PC-3 (cell line): ENCODE results near the gene INO80B. TPM values are rescaled to one million over a fixed set of nuclear protein-coding genes. Genes with fewer than 3 reads are reported as not detected.

Experiments used
- ATAC-seq: fragments of 200-7000 bp; cut with Tn5 transposase; 2 replicates; pipeline ENCODE4 v1.9.1; 2020; ENCODE audit warnings: mild to moderate bottlenecking, moderate library complexity
- BruUV-seq: library from RNA; stranded (reverse); fragments of 400-500 nt; replicated peaks from 2 replicates; lab custom pipeline; 2021; lab: Mats Ljungman, UMichigan
- CTCF ChIA-PET: fragments of 300-600 bp; sonication (Branson Sonifier 250); formaldehyde crosslinking; loops from one replicate; lab custom pipeline; 2022; ENCODE audit warnings: antibody characterized with exemption; lab: Charles Lee
- POLR2A ChIA-PET: fragments of 300-600 bp; sonication (Branson Sonifier 250); formaldehyde crosslinking; loops from one replicate; lab custom pipeline; 2022; ENCODE audit warnings: antibody characterized with exemption; ENCODE audit not compliant: unreplicated experiment; lab: Charles Lee
- DNase-seq: peaks from one replicate; pipeline ENCODE4 v3.0.0-alpha.2; 2015
- H2AFZ ChIP-seq: fragments of 300-600 bp; sonication (generic); 2 replicates; pipeline ENCODE4 v1.6.0; 2016; ENCODE audit warnings: antibody characterized with exemption, low read length
- H3F3A ChIP-seq: fragments of 300-600 bp; sonication (generic); one replicate; pipeline ENCODE4 v1.6.0; 2017; ENCODE audit warnings: antibody characterized with exemption, low read length, control low read depth, mild to moderate bottlenecking; ENCODE audit not compliant: unreplicated experiment
- H3K27ac ChIP-seq: fragments of 300-600 bp; sonication (generic); 2 replicates; pipeline ENCODE4 v1.5.1; 2016; ENCODE audit warnings: mild to moderate bottlenecking, low read length
- H3K27me3 ChIP-seq: fragments of 300-600 bp; sonication (generic); 2 replicates; pipeline ENCODE4 v1.6.1; 2016; ENCODE audit warnings: low read length, mixed read lengths
- H3K36me3 ChIP-seq: fragments of 300-600 bp; sonication (generic); 2 replicates; pipeline ENCODE4 v1.6.1; 2016; ENCODE audit warnings: low read depth, mixed run types, low read length, mixed read lengths
- H3K4me1 ChIP-seq: fragments of 300-600 bp; sonication (generic); 2 replicates; pipeline ENCODE4 v1.5.1; 2016; ENCODE audit warnings: low read length; ENCODE audit not compliant: insufficient read depth
- H3K4me2 ChIP-seq: fragments of 300-600 bp; sonication (generic); 2 replicates; pipeline ENCODE4 v1.6.0; 2016; ENCODE audit warnings: low read length
- H3K4me3 ChIP-seq: fragments of 300-600 bp; sonication (generic); 2 replicates; pipeline ENCODE4 v1.5.1; 2016; ENCODE audit warnings: mild to moderate bottlenecking, low read length, mixed read lengths
- H3K79me2 ChIP-seq: fragments of 300-600 bp; sonication (generic); 2 replicates; pipeline ENCODE4 v1.6.1; 2017; ENCODE audit warnings: low read length, mixed read lengths
- H3K9ac ChIP-seq: fragments of 300-600 bp; sonication (generic); 2 replicates; pipeline ENCODE4 v1.6.0; 2016; ENCODE audit warnings: mild to moderate bottlenecking, low read length
- H3K9me2 ChIP-seq: fragments of 300-600 bp; sonication (generic); replicated peaks from 2 replicates; pipeline ENCODE4 v1.6.1; 2016; ENCODE audit warnings: mixed run types, low read length, mixed read lengths
- H3K9me3 ChIP-seq: fragments of 300-600 bp; sonication (generic); 2 replicates; pipeline ENCODE4 v1.6.1; 2016; ENCODE audit warnings: low read length, mixed read lengths
- H4K20me1 ChIP-seq: fragments of 300-600 bp; sonication (generic); 2 replicates; pipeline ENCODE4 v1.6.1; 2016; ENCODE audit warnings: low read length, mixed read lengths
- EZH2 ChIP-seq: fragments of 300-600 bp; sonication (generic); IDR thresholded peaks from one replicate; pipeline ENCODE4 v1.6.1; 2017; ENCODE audit warnings: antibody characterized with exemption, mild to moderate bottlenecking, low read length; ENCODE audit not compliant: unreplicated experiment
- EZH2phosphoT487 ChIP-seq: fragments of 300-600 bp; sonication (generic); IDR thresholded peaks from 2 replicates; pipeline ENCODE4 v1.6.1; 2018; ENCODE audit warnings: mild to moderate bottlenecking, antibody characterized with exemption, low read length, borderline replicate concordance
- intact Hi-C: fragments of 100-400 bp; cut with micrococcal nuclease; formaldehyde crosslinking; loops from 2 replicates; pipeline ENCODE4 v1.9.0; 2023
- total RNA-seq: library from RNA; depleted of rRNA; stranded (reverse); fragments of >200 nt; gene quantifications from 2 replicates; pipeline ENCODE4 v1.2.3, GENCODE V29; 2014
- TF ChIP-seq, protein P1 (sequence below): fragments of 300-600 bp; sonication (generic); conservative IDR thresholded peaks from 2 replicates; pipeline ENCODE4 v1.5.1; 2017; ENCODE audit warnings: antibody characterized with exemption, low read depth, mild to moderate bottlenecking, low read length

INO80B gene
- total RNA-seq, 1 experiment from 2014 or later = 26.2 TPM

- BruUV-seq = no TSS peak
- peak; percentile 5; the same call in 1 of the 2 replicates for ATAC-seq
- intact Hi-C loops = loop anchor here (1.0 to 2.0 kb wide), 2 partner anchors 14 to 19 kb away; partner anchors contain the start of genes C2orf81 and WDR54
These were observed 15.0 kb upstream of the INO80B start for GRCh38 chr2:74439803-74440377.

GRCh38 chr2:74440378-74441169 is 14.3 kb upstream of the INO80B start:
- Histone ChIP-seq H3K4me3 (peak overlapping the region; percentile 73), H3K27ac (peak overlapping the region; percentile 85), H2AFZ (peak overlapping the region; percentile 85), H3K4me2 (peak overlapping the region; percentile 98), H3K79me2 (peaks cover 62% of the 10 kb centered on the region), H3K9ac (peak overlapping the region; percentile 89), H3F3A (no peaks in the 10 kb centered on the region), H3K4me1 (peaks cover 34% of the 10 kb centered on the region), H3K9me3 (no peaks in the 10 kb centered on the region), H3K36me3 (peaks cover 11% of the 10 kb centered on the region; the same call in 1 of the 2 replicates), H3K27me3 (no peaks in the 10 kb centered on the region), H3K9me2 (no peaks in the 10 kb centered on the region), H4K20me1 (peaks cover 26% of the 10 kb centered on the region)
- DNase-seq (peak; percentile 82), ATAC-seq (peak; percentile 84)
- ChIA-PET POLR2A (interaction anchor here (0.5 to 1.0 kb wide), 8 partner anchors 11 to 50 kb away, joined by 3 to 19 read pairs (median 4); partner anchors contain the start of genes INO80B and WBP1), CTCF (interaction anchor here (0.5 to 0.9 kb wide), 2 partner anchors 26 to 194 kb away, joined by 3 to 10 read pairs; no protein-coding TSS in a partner anchor)
- intact Hi-C loops = loop anchor here (1.0 to 2.0 kb wide), 2 partner anchors 14 to 20 kb away; partner anchors contain the start of genes C2orf81 and WDR54
- TF ChIP-seq EZH2 = no peak
- TF ChIP-seq, protein P1, sequence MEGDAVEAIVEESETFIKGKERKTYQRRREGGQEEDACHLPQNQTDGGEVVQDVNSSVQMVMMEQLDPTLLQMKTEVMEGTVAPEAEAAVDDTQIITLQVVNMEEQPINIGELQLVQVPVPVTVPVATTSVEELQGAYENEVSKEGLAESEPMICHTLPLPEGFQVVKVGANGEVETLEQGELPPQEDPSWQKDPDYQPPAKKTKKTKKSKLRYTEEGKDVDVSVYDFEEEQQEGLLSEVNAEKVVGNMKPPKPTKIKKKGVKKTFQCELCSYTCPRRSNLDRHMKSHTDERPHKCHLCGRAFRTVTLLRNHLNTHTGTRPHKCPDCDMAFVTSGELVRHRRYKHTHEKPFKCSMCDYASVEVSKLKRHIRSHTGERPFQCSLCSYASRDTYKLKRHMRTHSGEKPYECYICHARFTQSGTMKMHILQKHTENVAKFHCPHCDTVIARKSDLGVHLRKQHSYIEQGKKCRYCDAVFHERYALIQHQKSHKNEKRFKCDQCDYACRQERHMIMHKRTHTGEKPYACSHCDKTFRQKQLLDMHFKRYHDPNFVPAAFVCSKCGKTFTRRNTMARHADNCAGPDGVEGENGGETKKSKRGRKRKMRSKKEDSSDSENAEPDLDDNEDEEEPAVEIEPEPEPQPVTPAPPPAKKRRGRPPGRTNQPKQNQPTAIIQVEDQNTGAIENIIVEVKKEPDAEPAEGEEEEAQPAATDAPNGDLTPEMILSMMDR = peak; percentile 26; the same call in 1 of the 2 replicates
- BruUV-seq = TSS peak; percentile 82

More at GRCh38 chr2:74439803-74440377, 15.0 kb upstream of the INO80B start:
- no peaks in the 10 kb centered on the region for H3K27me3 ChIP-seq
- peak overlapping the region; percentile 98 for H3K4me2 ChIP-seq
- peak overlapping the region; percentile 73 for H3K4me3 ChIP-seq
- H4K20me1 ChIP-seq = peaks cover 26% of the 10 kb centered on the region
- H3K9me2 ChIP-seq = no peaks in the 10 kb centered on the region
- H3K79me2 ChIP-seq = peaks cover 68% of the 10 kb centered on the region
- peak overlapping the region; percentile 85; the same call in 1 of the 2 replicates for H2AFZ ChIP-seq
- ChIA-PET POLR2A (interaction anchor here (0.5 to 1.0 kb wide), 5 partner anchors 15 to 49 kb away, joined by 3 to 5 read pairs (median 4); partner anchors contain the start of genes INO80B and WBP1), CTCF (interaction anchor here (0.5 to 0.9 kb wide), 2 partner anchors 27 to 193 kb away, joined by 3 to 10 read pairs; no protein-coding TSS in a partner anchor)
- H3K27ac ChIP-seq = peak overlapping the region; percentile 85; the same call in 1 of the 2 replicates
- DNase-seq = no peak
- H3K36me3 ChIP-seq = peaks cover 11% of the 10 kb centered on the region; the same call in 1 of the 2 replicates
- no peaks in the 10 kb centered on the region for H3K9me3 ChIP-seq
- peak overlapping the region; percentile 89 for H3K9ac ChIP-seq
- TF ChIP-seq EZH2 (no peak), EZH2phosphoT487 (no peak)
- TF ChIP-seq, protein P1 = no peak
- H3K4me1 ChIP-seq = peaks cover 34% of the 10 kb centered on the region
- H3F3A ChIP-seq = no peaks in the 10 kb centered on the region
